Epithelial cell of esophagus (primary cell): Measurements from ENCODE around the gene SNX6.

Source experiments
- DNase-seq: peaks from one replicate; pipeline ENCODE4 v3.0.0; 2010; ENCODE audit warnings: low read depth
- H3K4me3 ChIP-seq: 2 replicates; pipeline ENCODE4 v1.5.1; 2011; ENCODE audit warnings: mild to moderate bottlenecking, low read length, control low read depth
- TF ChIP-seq, protein P1 (sequence below): IDR thresholded peaks from 2 replicates; pipeline ENCODE4 v1.5.1; 2011; ENCODE audit warnings: low read depth, mild to moderate bottlenecking, low read length, control low read depth, inconsistent platforms; ENCODE audit not compliant: insufficient read depth; ENCODE audit errors: missing control alignments

SNX6 gene

DNA sequence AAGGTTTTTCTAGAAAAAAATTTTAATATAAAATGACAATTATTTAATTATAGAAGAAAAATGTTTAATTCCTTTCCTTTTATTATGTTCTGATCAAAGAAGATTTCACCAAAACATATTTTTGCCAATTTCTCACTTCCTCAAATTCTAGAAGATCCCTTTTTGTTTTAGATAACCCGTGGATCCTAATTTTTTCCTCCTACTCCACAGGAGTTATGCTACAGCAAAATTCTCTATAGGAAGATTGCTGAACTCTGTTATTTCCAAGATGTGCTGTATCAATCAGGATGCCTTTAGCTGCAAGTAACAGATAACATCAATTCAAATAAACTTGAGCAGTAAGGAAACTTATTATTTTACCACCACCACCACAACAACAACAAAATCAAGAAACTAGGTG, 3.8 kb upstream of the SNX6 start:
- TF ChIP-seq, protein P1, sequence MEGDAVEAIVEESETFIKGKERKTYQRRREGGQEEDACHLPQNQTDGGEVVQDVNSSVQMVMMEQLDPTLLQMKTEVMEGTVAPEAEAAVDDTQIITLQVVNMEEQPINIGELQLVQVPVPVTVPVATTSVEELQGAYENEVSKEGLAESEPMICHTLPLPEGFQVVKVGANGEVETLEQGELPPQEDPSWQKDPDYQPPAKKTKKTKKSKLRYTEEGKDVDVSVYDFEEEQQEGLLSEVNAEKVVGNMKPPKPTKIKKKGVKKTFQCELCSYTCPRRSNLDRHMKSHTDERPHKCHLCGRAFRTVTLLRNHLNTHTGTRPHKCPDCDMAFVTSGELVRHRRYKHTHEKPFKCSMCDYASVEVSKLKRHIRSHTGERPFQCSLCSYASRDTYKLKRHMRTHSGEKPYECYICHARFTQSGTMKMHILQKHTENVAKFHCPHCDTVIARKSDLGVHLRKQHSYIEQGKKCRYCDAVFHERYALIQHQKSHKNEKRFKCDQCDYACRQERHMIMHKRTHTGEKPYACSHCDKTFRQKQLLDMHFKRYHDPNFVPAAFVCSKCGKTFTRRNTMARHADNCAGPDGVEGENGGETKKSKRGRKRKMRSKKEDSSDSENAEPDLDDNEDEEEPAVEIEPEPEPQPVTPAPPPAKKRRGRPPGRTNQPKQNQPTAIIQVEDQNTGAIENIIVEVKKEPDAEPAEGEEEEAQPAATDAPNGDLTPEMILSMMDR, result no peak
- DNase-seq, result no peak
- H3K4me3 ChIP-seq, result no peak overlapping the region

- TF ChIP-seq, protein P1, result no peak
These were observed 2.5 kb upstream of the SNX6 start for GRCh38 chr14:34632411-34632978.

GRCh38 chr14:34629344-34629656, 648 bp downstream of the SNX6 start:
- H3K4me3 ChIP-seq, result peak overlapping the region; percentile 94
- no peak for DNase-seq
- TF ChIP-seq, protein P1, result no peak

More at GRCh38 chr14:34632411-34632978, 2.5 kb upstream of the SNX6 start:
- no peak overlapping the region for H3K4me3 ChIP-seq
- no peak for DNase-seq

DNA sequence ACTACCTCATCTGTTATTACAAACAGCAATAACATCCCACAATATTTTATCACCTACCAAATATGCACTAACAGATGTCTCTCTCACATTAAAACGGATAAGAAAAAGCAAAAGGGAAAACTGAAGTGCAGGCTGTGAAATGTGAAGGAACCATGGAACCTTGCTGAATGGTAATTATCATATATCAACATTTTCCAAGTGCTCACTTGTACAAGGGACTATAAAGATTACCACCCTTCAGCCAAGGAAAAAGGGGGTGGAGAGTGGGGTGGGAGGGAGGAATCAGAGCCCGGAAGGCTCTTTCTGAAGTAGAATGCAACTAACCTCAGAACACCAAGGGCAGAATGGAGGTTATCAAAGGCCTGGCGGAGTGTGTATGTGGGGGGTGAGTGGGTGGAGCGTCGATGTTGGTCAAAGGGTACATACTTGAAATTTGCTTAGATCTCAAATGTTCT, 1.2 kb downstream of the SNX6 start:
- DNase-seq, result no peak
- H3K4me3 ChIP-seq, result peak overlapping the region; percentile 94
- TF ChIP-seq, protein P1, result no peak

DNA sequence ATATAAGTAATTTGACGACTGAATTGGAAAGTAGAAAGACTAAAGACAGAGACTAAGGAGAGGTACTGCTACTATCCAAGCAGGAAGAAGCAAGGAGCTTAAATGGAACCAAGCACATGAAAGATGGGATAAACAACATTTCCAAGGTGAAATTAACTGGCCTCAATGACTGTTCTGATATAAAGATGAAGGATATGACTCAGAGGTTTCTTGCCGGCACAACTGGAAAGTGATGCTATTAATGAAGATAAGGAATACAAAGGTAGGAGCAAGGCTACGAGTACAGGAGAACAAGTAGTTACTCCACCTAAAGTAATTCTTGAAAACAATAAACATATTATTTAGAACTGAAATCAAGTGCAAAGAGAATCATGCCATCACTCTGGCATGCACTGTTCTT, 6.4 kb downstream of the SNX6 start:
- TF ChIP-seq, protein P1, result no peak
- H3K4me3 ChIP-seq, result no peak overlapping the region
- DNase-seq, result no peak

GRCh38 chr14:34620839-34621238, 9.1 kb downstream of the SNX6 start:
- TF ChIP-seq, protein P1, result no peak
- H3K4me3 ChIP-seq, result no peak overlapping the region
- DNase-seq, result no peak

DNA sequence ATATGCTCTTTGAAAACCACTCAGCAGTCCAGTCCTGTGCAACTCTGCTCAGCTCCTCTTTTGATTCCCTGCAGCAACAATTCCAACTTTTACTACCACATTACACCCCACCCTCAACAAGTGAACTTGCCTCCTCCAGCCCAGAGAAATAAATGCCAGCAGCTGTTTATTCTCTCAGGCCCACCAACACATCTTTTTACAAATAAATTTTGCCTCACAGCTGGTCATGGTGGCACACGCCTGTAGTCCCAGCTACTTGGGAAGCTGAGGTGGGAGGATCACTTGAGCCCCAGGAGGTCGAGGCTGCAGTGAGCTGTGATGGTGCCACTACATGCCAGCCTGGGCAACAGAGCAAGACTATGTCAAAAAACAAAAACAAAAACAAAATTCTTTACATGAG, 9.8 kb downstream of the SNX6 start:
- DNase-seq, result no peak

More for the DNA sequence above, 9.8 kb downstream of the SNX6 start:
- no peak overlapping the region for H3K4me3 ChIP-seq
- TF ChIP-seq, protein P1, result no peak
